ENCODE measurements around the gene CFAP206. TPM values are rescaled to one million over a fixed set of nuclear protein-coding genes. Genes with fewer than 3 reads are reported as not detected.
A peak's percentile ranks its signal among the peaks of the same experiment; 100 is the strongest.

Gene CFAP206
- total and polyA plus RNA-seq, 7 donors, result 0.04 to 0.36 (median 0.23) TPM; not detected in 3

GRCh38 chr6:87472525-87473418 lies 65.0 kb downstream of the CFAP206 start, which contains the start of gene SLC35A1:
Gene SLC35A1 (plus strand): TSS chr6:87472974. CDS start chr6:87473004, 30 bp downstream.
- peak within 1 kb of the TSS; percentile 86 to 95 (median 90) for H3K27ac ChIP-seq
- H3K27me3 ChIP-seq, result no peaks in the 10 kb centered on the region
- peaks cover 0 to 10% (median 8%) of the 10 kb centered on the region in 4 donors for H3K4me1 ChIP-seq
- H3K36me3 ChIP-seq, result peaks cover 0 to 5% (median 0%) of the 10 kb centered on the region in 4 donors
- no peaks in the 10 kb centered on the region for H3K9me3 ChIP-seq
- TF ChIP-seq EP300 (IDR thresholded peaks at IDR 0.05) (no peak), POLR2A (IDR thresholded peaks at IDR 0.05) (peak; percentile 60 to 67), POLR2AphosphoS5 (IDR thresholded peaks at IDR 0.05) (peak; percentile 65 to 88 (median 79)), CTCF (IDR thresholded peaks at IDR 0.05) (peak in 3 of 4 experiments; percentile 24 to 43 (median 33))
- intact Hi-C loops (cut with DNase I), result loop anchor here (2.0 to 5.0 kb wide), 5 partner anchors 65 to 315 kb away; partner anchors contain the start of genes AKIRIN2, CFAP206, SMIM8 and ZNF292
- peak within 1 kb of the TSS; percentile 60 to 91 (median 74) for H3K4me3 ChIP-seq
- WGBS, 2 donors, result 0 to 1% methylated on average over 70 of the region's 70 CpGs
- DNase-seq, result peak; percentile 91

GRCh38 chr6:87473419-87473903 lies 65.7 kb downstream of the CFAP206 start:
- intact Hi-C loops (cut with DNase I), result loop anchor here (2.0 to 5.0 kb wide), 5 partner anchors 66 to 316 kb away; partner anchors contain the start of genes AKIRIN2, CFAP206, SMIM8 and ZNF292

GRCh38 chr6:87481931-87482330 lies 74.2 kb downstream of the CFAP206 start:
- no peaks in the 10 kb centered on the region for H3K4me1 ChIP-seq
- intact Hi-C loops (cut with DNase I), result no loop called here
- H3K36me3 ChIP-seq, result peaks cover 0 to 17% (median 0%) of the 10 kb centered on the region in 4 donors
- H3K4me3 ChIP-seq, result no peak overlapping the region
- no peak for TF ChIP-seq EP300 (IDR thresholded peaks at IDR 0.05)
- TF ChIP-seq POLR2AphosphoS5 (IDR thresholded peaks at IDR 0.05), result no peak
- no peak for TF ChIP-seq CTCF (IDR thresholded peaks at IDR 0.05)
- TF ChIP-seq POLR2A (IDR thresholded peaks at IDR 0.05), result no peak
- no peaks in the 10 kb centered on the region for H3K27me3 ChIP-seq
- H3K27ac ChIP-seq, result no peak overlapping the region
- no peak for DNase-seq
- WGBS, 2 donors, result 88 to 94% methylated on average over 3 of the region's 3 CpGs
- H3K9me3 ChIP-seq, result no peaks in the 10 kb centered on the region

More at GRCh38 chr6:87473419-87473903, 65.7 kb downstream of the CFAP206 start:
- DNase-seq, result no peak
- H3K36me3 ChIP-seq, result peaks cover 0 to 12% (median 0%) of the 10 kb centered on the region in 4 donors
- peak overlapping the region; percentile 60 to 91 (median 74) for H3K4me3 ChIP-seq
- TF ChIP-seq POLR2A (IDR thresholded peaks at IDR 0.05) (no peak), POLR2AphosphoS5 (IDR thresholded peaks at IDR 0.05) (no peak), EP300 (IDR thresholded peaks at IDR 0.05) (no peak)
- WGBS, 2 donors, result 1 to 3% methylated on average over 15 of the region's 15 CpGs
- peaks cover 0 to 10% (median 8%) of the 10 kb centered on the region in 4 donors for H3K4me1 ChIP-seq
- peak overlapping the region; percentile 86 to 95 (median 90) for H3K27ac ChIP-seq
- H3K9me3 ChIP-seq, result no peaks in the 10 kb centered on the region
- no peaks in the 10 kb centered on the region for H3K27me3 ChIP-seq

- Histone ChIP-seq H3K27ac (no peak overlapping the region), H3K4me1 (no peaks in the 10 kb centered on the region), H3K4me3 (no peak overlapping the region), H3K9me3 (no peaks in the 10 kb centered on the region), H3K27me3 (no peaks in the 10 kb centered on the region), H3K36me3 (peaks cover 0 to 16% (median 0%) of the 10 kb centered on the region in 4 donors)
- intact Hi-C loops (cut with DNase I), result no loop called here
- no peak for DNase-seq
- WGBS, 2 donors, result 82 to 92% methylated on average over 4 of the region's 4 CpGs
- no peak for TF ChIP-seq POLR2AphosphoS5 (IDR thresholded peaks at IDR 0.05)
- no peak for TF ChIP-seq CTCF (IDR thresholded peaks at IDR 0.05)
- no peak for TF ChIP-seq POLR2A (IDR thresholded peaks at IDR 0.05)
- no peak for TF ChIP-seq EP300 (IDR thresholded peaks at IDR 0.05)
Observed at GRCh38 chr6:87482366-87482765, 74.6 kb downstream of the CFAP206 start.

GRCh38 chr6:87483929-87484328 lies 76.2 kb downstream of the CFAP206 start:
- Histone ChIP-seq H3K36me3 (peaks cover 0 to under 1% (median 0%) of the 10 kb centered on the region in 4 donors), H3K4me1 (no peaks in the 10 kb centered on the region), H3K27me3 (no peaks in the 10 kb centered on the region), H3K4me3 (no peak overlapping the region), H3K9me3 (no peaks in the 10 kb centered on the region), H3K27ac (no peak overlapping the region)
- TF ChIP-seq CTCF (IDR thresholded peaks at IDR 0.05), result no peak
- intact Hi-C loops (cut with DNase I), result no loop called here
- no peak for DNase-seq
- WGBS, 2 donors, result 72 to 86% methylated on average over 9 of the region's 9 CpGs

Data from sigmoid colon (tissue), 7 donors.